GM12874 (cell line): ENCODE measurements around the gene TREML1.

Experiments
- TF ChIP-seq, protein P1 (sequence below): IDR thresholded peaks from 2 replicates; pipeline ENCODE4 v1.5.1; 2011; ENCODE audit warnings: low read depth, mild to moderate bottlenecking, control low read depth, low read length, moderate library complexity; ENCODE audit not compliant: insufficient read depth

TREML1 gene

DNA sequence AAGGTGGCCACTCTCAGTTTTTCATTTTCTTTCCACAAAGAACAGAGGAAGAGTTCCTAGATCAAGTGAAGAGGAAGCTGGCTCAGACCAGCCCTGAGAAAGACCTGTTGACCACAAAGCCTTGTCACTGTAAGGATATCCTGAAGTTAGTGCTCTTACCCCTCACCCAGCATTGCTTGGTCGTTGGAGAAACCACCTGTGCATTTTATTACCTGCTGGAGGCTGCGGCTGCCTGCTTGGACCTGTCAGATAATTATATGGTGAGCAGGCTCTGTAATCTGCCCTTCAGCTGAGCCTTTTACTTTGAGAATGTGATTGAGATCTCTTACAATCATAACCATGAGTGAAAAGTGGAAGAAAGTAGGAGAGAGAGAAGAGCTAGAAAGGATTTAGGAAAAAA lies 21.9 kb downstream of the TREML1 start:
- TF ChIP-seq, protein P1, sequence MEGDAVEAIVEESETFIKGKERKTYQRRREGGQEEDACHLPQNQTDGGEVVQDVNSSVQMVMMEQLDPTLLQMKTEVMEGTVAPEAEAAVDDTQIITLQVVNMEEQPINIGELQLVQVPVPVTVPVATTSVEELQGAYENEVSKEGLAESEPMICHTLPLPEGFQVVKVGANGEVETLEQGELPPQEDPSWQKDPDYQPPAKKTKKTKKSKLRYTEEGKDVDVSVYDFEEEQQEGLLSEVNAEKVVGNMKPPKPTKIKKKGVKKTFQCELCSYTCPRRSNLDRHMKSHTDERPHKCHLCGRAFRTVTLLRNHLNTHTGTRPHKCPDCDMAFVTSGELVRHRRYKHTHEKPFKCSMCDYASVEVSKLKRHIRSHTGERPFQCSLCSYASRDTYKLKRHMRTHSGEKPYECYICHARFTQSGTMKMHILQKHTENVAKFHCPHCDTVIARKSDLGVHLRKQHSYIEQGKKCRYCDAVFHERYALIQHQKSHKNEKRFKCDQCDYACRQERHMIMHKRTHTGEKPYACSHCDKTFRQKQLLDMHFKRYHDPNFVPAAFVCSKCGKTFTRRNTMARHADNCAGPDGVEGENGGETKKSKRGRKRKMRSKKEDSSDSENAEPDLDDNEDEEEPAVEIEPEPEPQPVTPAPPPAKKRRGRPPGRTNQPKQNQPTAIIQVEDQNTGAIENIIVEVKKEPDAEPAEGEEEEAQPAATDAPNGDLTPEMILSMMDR = no peak

DNA sequence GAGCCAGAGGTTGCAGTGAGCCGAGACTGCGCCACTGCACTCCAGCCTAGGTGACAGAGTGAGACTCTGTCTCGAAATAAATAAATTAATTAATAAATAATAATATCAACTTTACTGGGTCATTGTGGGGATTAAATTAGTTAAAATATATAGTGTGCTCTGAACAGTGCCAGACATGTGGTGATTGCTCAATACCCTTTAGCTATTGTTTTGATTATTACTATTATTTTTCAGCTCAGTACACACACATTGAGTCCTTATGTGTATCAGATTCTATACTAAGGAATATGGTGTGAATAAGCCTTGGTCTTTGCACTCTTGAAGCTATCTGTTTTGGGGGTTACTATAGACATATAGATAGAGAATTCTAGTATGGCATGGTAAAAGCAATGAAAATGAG lies 28.9 kb downstream of the TREML1 start:
- TF ChIP-seq, protein P1 = no peak

DNA sequence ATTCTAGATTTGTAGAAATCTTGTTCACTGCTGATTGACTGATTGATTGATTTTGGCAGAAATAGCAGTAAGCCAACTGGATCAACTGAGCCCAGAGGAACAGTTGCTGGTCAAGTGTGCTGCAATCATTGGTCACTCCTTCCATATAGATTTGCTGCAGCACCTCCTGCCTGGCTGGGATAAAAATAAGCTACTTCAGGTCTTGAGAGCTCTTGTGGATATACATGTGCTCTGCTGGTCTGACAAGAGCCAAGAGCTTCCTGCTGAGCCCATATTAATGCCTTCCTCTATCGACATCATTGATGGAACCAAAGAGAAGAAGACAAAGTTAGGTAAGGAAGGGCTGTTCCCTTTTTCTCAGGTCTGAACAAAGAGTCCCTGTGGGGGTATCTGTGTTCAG lies 31.2 kb downstream of the TREML1 start:
- TF ChIP-seq, protein P1 = no peak

DNA sequence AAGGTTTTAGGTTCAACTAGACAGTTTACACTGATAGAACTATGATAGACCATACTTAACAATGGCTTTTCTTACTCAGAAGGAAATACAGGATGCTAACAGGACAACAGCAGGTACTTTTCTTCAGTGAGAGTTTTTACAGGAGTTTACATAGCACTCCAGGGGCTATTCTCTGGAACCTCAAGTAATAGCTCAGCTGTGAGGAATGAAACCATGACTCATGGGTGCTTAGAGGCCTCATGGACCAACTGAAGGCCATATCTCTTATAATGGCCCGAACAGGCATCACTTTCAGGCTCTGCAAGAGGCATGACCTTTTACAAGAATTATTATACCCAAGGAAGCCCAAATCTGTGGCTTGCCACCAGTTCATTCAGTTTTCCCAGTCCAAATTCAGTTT lies 31.8 kb downstream of the TREML1 start:
- TF ChIP-seq, protein P1 = no peak

DNA sequence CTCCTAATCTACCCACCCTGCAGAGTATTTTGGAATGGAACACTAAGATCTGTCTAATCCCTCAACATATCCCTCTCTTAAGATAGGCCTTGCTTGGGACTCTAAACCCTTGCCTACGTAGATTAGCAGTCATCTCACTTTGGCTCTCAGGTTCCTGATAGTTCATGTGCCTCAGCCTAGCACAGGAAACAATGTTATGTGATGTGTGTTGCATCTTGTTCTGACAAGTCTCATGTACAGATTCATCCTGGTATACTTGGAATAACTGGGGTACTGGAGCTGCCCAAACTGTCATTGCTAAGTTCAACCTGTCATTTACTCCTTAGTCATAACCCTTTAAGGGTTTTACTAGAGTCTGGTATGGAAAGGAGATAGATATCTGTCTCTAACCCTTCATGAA lies 34.1 kb downstream of the TREML1 start:
- TF ChIP-seq, protein P1 = no peak

DNA sequence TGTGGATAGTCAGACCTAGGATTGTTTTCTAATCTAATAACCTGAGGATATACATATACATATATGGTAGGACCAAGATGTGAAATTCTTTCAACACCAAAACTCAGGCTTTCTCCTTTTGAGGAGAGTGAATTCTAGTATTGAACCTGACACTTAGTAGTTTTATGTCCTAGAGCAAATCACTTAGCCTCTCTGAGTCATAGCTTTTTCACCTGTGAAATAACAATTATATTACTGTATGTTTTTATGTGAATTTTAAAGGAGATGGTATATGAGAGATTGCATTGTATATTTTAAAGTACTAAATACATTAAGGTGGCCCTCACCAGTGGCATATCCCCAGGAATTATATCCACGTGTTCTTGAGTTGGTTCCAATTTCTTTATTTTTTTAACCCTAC lies 34.6 kb downstream of the TREML1 start:
- TF ChIP-seq, protein P1 = no peak

DNA sequence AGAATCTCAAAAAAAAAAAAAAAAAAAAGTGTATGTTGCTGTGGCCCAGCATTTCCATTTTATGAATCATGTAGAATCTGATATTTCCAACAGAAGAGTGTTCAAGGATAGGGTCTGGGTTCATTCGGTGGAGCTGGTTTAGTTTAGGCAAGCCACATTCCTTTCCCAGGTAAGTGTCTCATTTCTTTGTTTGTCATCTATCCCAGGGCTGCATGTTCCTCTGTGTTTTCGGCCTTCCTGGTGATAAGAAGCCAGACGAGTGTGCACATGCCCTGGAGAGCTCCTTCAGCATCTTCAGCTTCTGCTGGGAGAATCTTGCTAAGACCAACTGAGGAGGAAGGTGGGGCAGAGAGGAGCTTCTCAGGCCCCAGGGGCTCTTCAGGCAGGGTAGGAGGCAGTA lies 43.1 kb downstream of the TREML1 start:
- TF ChIP-seq, protein P1 = no peak

DNA sequence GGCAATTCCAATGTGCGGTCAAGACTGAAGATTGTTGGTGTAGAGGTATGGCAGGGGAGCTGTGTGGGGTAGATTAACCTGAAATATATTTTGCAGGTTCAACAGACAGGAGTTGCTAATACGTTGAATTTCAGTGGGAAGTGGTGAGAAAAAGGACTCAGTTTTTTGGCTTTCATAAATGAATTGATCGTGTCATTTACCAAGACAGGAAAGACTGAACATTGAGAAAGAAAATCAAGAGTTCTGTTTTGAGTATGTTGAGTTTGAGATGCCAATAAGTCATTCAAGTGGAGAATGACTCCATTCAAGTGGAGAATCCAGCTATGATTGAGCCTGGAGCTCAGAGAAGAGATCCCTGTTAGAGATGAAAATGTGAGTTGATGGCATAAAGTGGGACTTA lies 50.3 kb downstream of the TREML1 start:
- TF ChIP-seq, protein P1 = no peak
